HG03439 (cell line): ENCODE data around the gene ALCAM.

Experiments used
- ATAC-seq: cut with Tn5 transposase; IDR thresholded peaks from one replicate; pipeline ENCODE4 v1.9.1; 2021; ENCODE audit warnings: mild to moderate bottlenecking, moderate library complexity; ENCODE audit not compliant: unreplicated experiment

Gene ALCAM

GRCh38 chr3:105423397-105423796, 56.7 kb downstream of the ALCAM start:
- ATAC-seq = no peak

- ATAC-seq = no peak
Measured at GRCh38 chr3:105424412-105425152, 57.9 kb downstream of the ALCAM start.

GRCh38 chr3:105425153-105425502, 58.4 kb downstream of the ALCAM start:
- ATAC-seq = no peak

- no peak for ATAC-seq
Measured at GRCh38 chr3:105427332-105427731, 60.6 kb downstream of the ALCAM start.

GRCh38 chr3:105429034-105429762, 62.5 kb downstream of the ALCAM start:
- ATAC-seq = no peak

GRCh38 chr3:105430455-105430854, 63.7 kb downstream of the ALCAM start:
- ATAC-seq = no peak

- no peak for ATAC-seq
Measured at GRCh38 chr3:105431200-105431599, 64.5 kb downstream of the ALCAM start.

GRCh38 chr3:105435277-105435676, 68.6 kb downstream of the ALCAM start:
- no peak for ATAC-seq

- no peak for ATAC-seq
Measured at GRCh38 chr3:105436687-105437086, 70.0 kb downstream of the ALCAM start.

- no peak for ATAC-seq
Measured at GRCh38 chr3:105440113-105440512, 73.4 kb downstream of the ALCAM start.

GRCh38 chr3:105444725-105445124, 78.0 kb downstream of the ALCAM start:
- ATAC-seq = no peak

GRCh38 chr3:105448338-105448982, 81.8 kb downstream of the ALCAM start:
- ATAC-seq = no peak

GRCh38 chr3:105449414-105449813, 82.7 kb downstream of the ALCAM start:
- ATAC-seq = no peak

- no peak for ATAC-seq
Measured at GRCh38 chr3:105456017-105456416, 89.3 kb downstream of the ALCAM start.

- ATAC-seq = no peak
Measured at GRCh38 chr3:105458518-105459215, 92.0 kb downstream of the ALCAM start.

- no peak for ATAC-seq
Measured at GRCh38 chr3:105459566-105460290, 93.0 kb downstream of the ALCAM start.

GRCh38 chr3:105463620-105464019, 96.9 kb downstream of the ALCAM start:
- ATAC-seq = no peak

GRCh38 chr3:105465251-105465853, 98.6 kb downstream of the ALCAM start:
- ATAC-seq = no peak

GRCh38 chr3:105466072-105466471, 99.4 kb downstream of the ALCAM start:
- no peak for ATAC-seq
